Measurements from ENCODE around the gene PKN3. TPM values are rescaled to one million over a fixed set of nuclear protein-coding genes. Genes with fewer than 3 reads are reported as not detected.

The PKN3 gene
- total and polyA plus RNA-seq, 2 of the 13 experiments (the other 11 are each of a cell fraction or from before 2014, with no cell fraction given): 10.5 to 13.2 TPM

GRCh38 chr9:128762671-128763449 lies 60.6 kb downstream of the PKN3 start (continued):
- TF ChIP-seq MEF2D (CRISPR knock-in tag; IDR thresholded peaks at IDR 0.05) (0 out of 2 replicates have a peak, but pooled peaks have one; percentile 19), THAP9 (CRISPR knock-in tag; IDR thresholded peaks at IDR 0.05; ENCODE audit: borderline replicate concordance) (peak; percentile 30; the same call in 1 of the 2 replicates), CENPBD1 (CRISPR knock-in tag; IDR thresholded peaks at IDR 0.05; ENCODE audit: borderline replicate concordance, low read depth) (no peak), HNF4G (IDR thresholded peaks at IDR 0.05; ENCODE audit: borderline replicate concordance, low read depth, low read length) (peak; percentile 62; the same call in 1 of the 2 replicates), HNF4G (CRISPR knock-in tag; IDR thresholded peaks at IDR 0.05; ENCODE audit: borderline replicate concordance, low read depth) (no peak), ZFAT (CRISPR knock-in tag; conservative IDR thresholded peaks at IDR 0.05) (no peak), ZNF263 (CRISPR knock-in tag; IDR thresholded peaks at IDR 0.05) (peak; percentile 83), ELF1 (CRISPR knock-in tag; IDR thresholded peaks at IDR 0.05) (peak; percentile 69), RBM39 (IDR thresholded peaks at IDR 0.05; ENCODE audit: low read depth, low read length, poor library complexity, severe bottlenecking) (no peak), RARG (CRISPR knock-in tag; IDR thresholded peaks at IDR 0.05; ENCODE audit: low read depth) (no peak), SOX13 (IDR thresholded peaks at IDR 0.05) (no peak), SOX13 (CRISPR knock-in tag; conservative IDR thresholded peaks at IDR 0.05 in 1 of 2, IDR thresholded peaks at IDR 0.05 in 1 of 2) (peak in 1 of 2 experiments; percentile 12; a peak in 1 of 4 replicates), ZSCAN22 (CRISPR knock-in tag; IDR thresholded peaks at IDR 0.05) (no peak), MZF1 (CRISPR knock-in tag; IDR thresholded peaks at IDR 0.05; ENCODE audit: borderline replicate concordance) (0 out of 2 replicates have a peak, but pooled peaks have one; percentile 8), XBP1 (CRISPR knock-in tag; IDR thresholded peaks at IDR 0.05) (no peak), PRDM10 (CRISPR knock-in tag; IDR thresholded peaks at IDR 0.05; ENCODE audit: low read depth) (no peak), AGO2 (optimal IDR thresholded peaks at IDR 0.05; ENCODE audit: low read depth, low read length) (no peak), NCOA2 (CRISPR knock-in tag; IDR thresholded peaks at IDR 0.05) (0 out of 2 replicates have a peak, but pooled peaks have one; percentile 21), ZFY (CRISPR knock-in tag; IDR thresholded peaks at IDR 0.05) (peak; percentile 11; the same call in 1 of the 2 replicates), TEAD3 (CRISPR knock-in tag; optimal IDR thresholded peaks at IDR 0.05; ENCODE audit: borderline replicate concordance) (peak; percentile 53), PITX1 (CRISPR knock-in tag; IDR thresholded peaks at IDR 0.05) (peak; percentile 25; the same call in 1 of the 2 replicates)
